Endothelial cell of umbilical vein (primary cell): ENCODE data around the gene CDH23. TPM values are rescaled to one million over a fixed set of nuclear protein-coding genes. Genes with fewer than 3 reads are reported as not detected.

Experiments used
- BruUV-seq: library from RNA; stranded (reverse); fragments of 400-500 nt; replicated peaks from 2 replicates; lab custom pipeline; 2021; lab: Mats Ljungman, UMichigan
- CTCF ChIA-PET: fragments of 300-600, 350-600 bp; sonication (Branson Sonifier 250); formaldehyde crosslinking; loops from one replicate; lab custom pipeline; 2021; ENCODE audit warnings: antibody characterized with exemption, inconsistent platforms; lab: Charles Lee
- POLR2A ChIA-PET: fragments of 300-600, 350-600 bp; sonication (Branson Sonifier 250); formaldehyde crosslinking; loops from one replicate; lab custom pipeline; 2021; ENCODE audit warnings: antibody characterized with exemption, inconsistent platforms; lab: Charles Lee
- DNase-seq: peaks from one replicate; pipeline ENCODE4 v3.0.0-alpha.2; 2011; ENCODE audit warnings: low read depth, low spot score
- FAIRE-seq: peaks from 2 replicates; lab custom pipeline; 2011; peaks lifted over from hg19 to GRCh38; lab: Jason Lieb, UNC
- H2AFZ ChIP-seq: 2 replicates; pipeline ENCODE4 v1.6.0; 2012; ENCODE audit warnings: low read depth, low read length, control low read depth, inconsistent platforms
- H3K27ac ChIP-seq: 2 replicates; pipeline ENCODE4 v1.5.1; 2011; ENCODE audit warnings: low read depth, mild to moderate bottlenecking, control low read depth, low read length, moderate library complexity; ENCODE audit not compliant: insufficient read depth
- H3K27me3 ChIP-seq, 2 experiments: 2 replicates each; pipeline versions ENCODE4 v1.6.0 to v1.6.1; 2011; ENCODE audit warnings: low read length in 2 of 2, mixed read lengths in 1 of 2; ENCODE audit not compliant: control insufficient read depth in 2 of 2, insufficient read depth in 2 of 2
- H3K36me3 ChIP-seq, 2 experiments: 2 replicates in 1 of 2; 3 replicates in 1 of 2; pipeline ENCODE4 v1.5.1; 2011; ENCODE audit warnings: low read length in 2 of 2, mild to moderate bottlenecking in 1 of 2, moderate library complexity in 1 of 2; ENCODE audit not compliant: control insufficient read depth in 2 of 2, insufficient read depth in 2 of 2; ENCODE audit errors: extremely low read depth in 1 of 2
- H3K4me1 ChIP-seq: 3 replicates; pipeline ENCODE4 v1.5.1; 2011; ENCODE audit warnings: mild to moderate bottlenecking, low read length; ENCODE audit not compliant: control insufficient read depth, insufficient read depth; ENCODE audit errors: extremely low read depth
- H3K4me2 ChIP-seq: 2 replicates; pipeline ENCODE4 v1.6.1; 2011; ENCODE audit warnings: low read length, control low read depth, mixed read lengths; ENCODE audit not compliant: insufficient read depth
- H3K4me3 ChIP-seq, 3 experiments: fragments of 200-600 bp in 1 of 3; sonication (generic), shearing (Covaris generic) in 1 of 3; replicated peaks in 1 of 3; 2 replicates each; pipeline ENCODE4 v1.5.1; 2011 to 2016; ENCODE audit warnings: control low read depth in 3 of 3, low read length in 3 of 3, mild to moderate bottlenecking in 2 of 3, inconsistent platforms in 1 of 3, low read depth in 1 of 3, moderate library complexity in 1 of 3; ENCODE audit not compliant: insufficient read depth in 1 of 3
- H3K79me2 ChIP-seq: 2 replicates; pipeline ENCODE4 v1.6.0; 2012; ENCODE audit warnings: low read length, inconsistent platforms; ENCODE audit not compliant: control insufficient read depth, insufficient read depth
- H3K9ac ChIP-seq: replicated peaks from 2 replicates; pipeline ENCODE3; 2011; ENCODE audit warnings: low read length, control low read depth; ENCODE audit not compliant: insufficient read depth; ENCODE audit errors: extremely low read depth
- H3K9me1 ChIP-seq: replicated peaks from 3 replicates; pipeline ENCODE4 v1.6.0; 2011; ENCODE audit warnings: mild to moderate bottlenecking, low read length; ENCODE audit not compliant: control insufficient read depth, insufficient read depth; ENCODE audit errors: extremely low read depth
- H3K9me3 ChIP-seq: replicated peaks from 2 replicates; pipeline ENCODE4 v1.5.1; 2012; ENCODE audit warnings: low read length, inconsistent platforms; ENCODE audit not compliant: control insufficient read depth, insufficient read depth
- H4K20me1 ChIP-seq: replicated peaks from 2 replicates; pipeline ENCODE3; 2011; ENCODE audit warnings: mild to moderate bottlenecking, low read length; ENCODE audit not compliant: control insufficient read depth, insufficient read depth; ENCODE audit errors: extremely low read depth
- FOS ChIP-seq: IDR thresholded peaks from 2 replicates; pipeline ENCODE4 v1.6.1; 2011; ENCODE audit warnings: mild to moderate bottlenecking, low read length, moderate library complexity, borderline replicate concordance; ENCODE audit not compliant: insufficient read depth
- GATA2 ChIP-seq: IDR thresholded peaks from 2 replicates; pipeline ENCODE4 v1.7.0; 2011; ENCODE audit warnings: low read depth, mild to moderate bottlenecking, moderate library complexity, mixed read lengths, low read length; ENCODE audit not compliant: insufficient read length, insufficient read depth
- JUN ChIP-seq: IDR thresholded peaks from 2 replicates; pipeline ENCODE4 v1.6.1; 2011; ENCODE audit warnings: borderline replicate concordance, low read depth; ENCODE audit not compliant: insufficient read length, insufficient read depth
- POLR2A ChIP-seq: IDR thresholded peaks from 2 replicates; pipeline ENCODE4 v1.6.1; 2012; ENCODE audit warnings: low read depth, mild to moderate bottlenecking, control low read depth, low read length
- POLR2AphosphoS5 ChIP-seq: IDR thresholded peaks from 2 replicates; pipeline ENCODE4 v1.6.1; 2012; ENCODE audit warnings: low read depth, mild to moderate bottlenecking, control low read depth, low read length, moderate library complexity; ENCODE audit not compliant: insufficient read depth
- dilution Hi-C: fragments of 300-500 bp; cut with MboI; formaldehyde crosslinking; loops from one replicate; pipeline ENCODE4 v1.15.0; 2019; ENCODE audit warnings: low sequenced_read_pairs; ENCODE audit not compliant: extremely low pct_ligation_motif_present
- intact Hi-C: fragments of 100-400 bp; cut with micrococcal nuclease; formaldehyde crosslinking; loops from one replicate; pipeline ENCODE4 v1.10.0; 2022
- polyA plus RNA-seq, 4 experiments: library from polyadenylated mRNA; depleted of rRNA in 3 of 4; stranded (reverse) in 3 of 4; unstranded in 1 of 4; fragments of >200 nt; gene quantifications; 2 replicates each; pipeline versions ENCODE4 v1.2.1 to v1.2.3, GENCODE V29; 2011 to 2012; ENCODE audit warnings: missing spikeins in 1 of 4
- total RNA-seq: library from RNA; stranded (reverse); gene quantifications from 2 replicates; pipeline ENCODE4 v1.2.3, GENCODE V29; 2021
- TF ChIP-seq, protein P1 (sequence below), 2 donors: IDR thresholded peaks; 1 replicate in 1 of 2; 2 replicates in 1 of 2; pipeline ENCODE4 v1.5.1; 2011; ENCODE audit warnings: low read length in 2 of 2, mild to moderate bottlenecking in 2 of 2, moderate library complexity in 2 of 2, control low read depth in 1 of 2, inconsistent platforms in 1 of 2, low read depth in 1 of 2; ENCODE audit not compliant: insufficient read depth in 1 of 2; ENCODE audit errors: extremely low read depth in 1 of 2

CDH23 gene
- total and polyA plus RNA-seq, 2 donors (not counting 3 experiments of a cell fraction or from before 2014, with no cell fraction given), result not detected

DNA sequence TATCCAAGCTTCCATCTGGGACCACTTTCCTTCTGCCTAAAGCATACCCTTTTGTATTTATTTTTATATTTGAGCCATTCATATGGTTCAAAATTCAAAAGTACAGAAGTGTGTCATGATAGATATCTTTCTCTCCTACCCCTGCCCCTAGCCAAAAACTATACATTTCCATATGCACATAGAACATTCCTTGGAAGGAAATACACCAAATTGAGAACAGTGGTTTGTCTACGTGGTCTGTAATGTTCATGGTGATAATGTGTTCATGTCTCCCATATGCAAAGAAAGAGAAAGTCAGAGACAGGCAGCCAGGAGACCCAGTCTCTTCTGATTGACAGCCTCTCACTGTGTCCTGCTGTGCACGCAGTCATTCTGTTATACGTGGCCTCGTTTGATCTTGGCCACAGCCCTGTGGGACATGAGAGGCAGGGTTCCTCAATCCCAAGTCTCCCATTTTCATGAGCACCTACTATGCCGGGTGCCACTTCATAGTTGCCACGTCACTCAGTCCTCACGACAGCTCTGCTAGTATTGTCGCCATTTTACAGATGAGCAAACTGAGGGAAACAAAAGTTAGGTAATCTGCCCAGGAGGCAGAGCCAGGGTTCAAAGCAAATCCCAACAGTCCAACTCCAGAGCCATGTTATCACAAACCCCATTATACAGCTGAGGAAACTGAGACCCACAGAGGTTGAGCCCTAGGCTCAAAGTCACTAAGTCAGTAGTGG lies 8.0 kb upstream of the CDH23 start:
- H3K9me3 ChIP-seq, result no peaks in the 10 kb centered on the region
- H3K9ac ChIP-seq, result no peak overlapping the region
- H3K4me2 ChIP-seq, result no peak overlapping the region
- H2AFZ ChIP-seq, result no peak overlapping the region
- H3K4me3 ChIP-seq, result no peak overlapping the region
- FAIRE-seq, result no peak
- no peaks in the 10 kb centered on the region for H4K20me1 ChIP-seq
- ChIA-PET CTCF (interaction anchor here (0.8 to 1.4 kb wide), 4 partner anchors 16 to 181 kb away, joined by 3 to 4 read pairs (median 3); no protein-coding TSS in a partner anchor), POLR2A (no interaction called here)
- DNase-seq, result no peak
- dilution Hi-C loops (no loop called here), intact Hi-C loops (no loop called here)
- no TSS peak for BruUV-seq
- no peaks in the 10 kb centered on the region for H3K36me3 ChIP-seq
- no peak overlapping the region for H3K27ac ChIP-seq
- no peaks in the 10 kb centered on the region for H3K9me1 ChIP-seq
- H3K4me1 ChIP-seq, result no peaks in the 10 kb centered on the region
- peaks cover 17 to 25% of the 10 kb centered on the region in 2 experiments for H3K27me3 ChIP-seq
- no peaks in the 10 kb centered on the region for H3K79me2 ChIP-seq
- TF ChIP-seq, protein P1, sequence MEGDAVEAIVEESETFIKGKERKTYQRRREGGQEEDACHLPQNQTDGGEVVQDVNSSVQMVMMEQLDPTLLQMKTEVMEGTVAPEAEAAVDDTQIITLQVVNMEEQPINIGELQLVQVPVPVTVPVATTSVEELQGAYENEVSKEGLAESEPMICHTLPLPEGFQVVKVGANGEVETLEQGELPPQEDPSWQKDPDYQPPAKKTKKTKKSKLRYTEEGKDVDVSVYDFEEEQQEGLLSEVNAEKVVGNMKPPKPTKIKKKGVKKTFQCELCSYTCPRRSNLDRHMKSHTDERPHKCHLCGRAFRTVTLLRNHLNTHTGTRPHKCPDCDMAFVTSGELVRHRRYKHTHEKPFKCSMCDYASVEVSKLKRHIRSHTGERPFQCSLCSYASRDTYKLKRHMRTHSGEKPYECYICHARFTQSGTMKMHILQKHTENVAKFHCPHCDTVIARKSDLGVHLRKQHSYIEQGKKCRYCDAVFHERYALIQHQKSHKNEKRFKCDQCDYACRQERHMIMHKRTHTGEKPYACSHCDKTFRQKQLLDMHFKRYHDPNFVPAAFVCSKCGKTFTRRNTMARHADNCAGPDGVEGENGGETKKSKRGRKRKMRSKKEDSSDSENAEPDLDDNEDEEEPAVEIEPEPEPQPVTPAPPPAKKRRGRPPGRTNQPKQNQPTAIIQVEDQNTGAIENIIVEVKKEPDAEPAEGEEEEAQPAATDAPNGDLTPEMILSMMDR (IDR thresholded peaks at IDR 0.05; ENCODE audit: extremely low read depth in 1 of 2, insufficient read depth in 1 of 2, low read depth in 1 of 2, low read length in 2 of 2), result no peak
- no peak for TF ChIP-seq JUN
- TF ChIP-seq POLR2AphosphoS5, result no peak
- TF ChIP-seq FOS, result no peak
- no peak for TF ChIP-seq POLR2A
- TF ChIP-seq GATA2, result no peak
